ENCODE data around the gene ZNF593OS.

The ZNF593OS gene

GRCh38 chr1:26127235-26128163 is 44.1 kb downstream of the ZNF593OS start:
- no peak for DNase-seq

- no peak for DNase-seq
Measured at GRCh38 chr1:26126321-26127084, 45.1 kb downstream of the ZNF593OS start.

GRCh38 chr1:26125946-26126320 is 45.7 kb downstream of the ZNF593OS start:
- no peak for DNase-seq

GRCh38 chr1:26125382-26125781 is 46.2 kb downstream of the ZNF593OS start:
- no peak for DNase-seq

- DNase-seq = no peak
Measured at GRCh38 chr1:26124418-26125331, 47.0 kb downstream of the ZNF593OS start.

- DNase-seq = no peak
Measured at GRCh38 chr1:26122988-26123973, 48.4 kb downstream of the ZNF593OS start.

GRCh38 chr1:26121854-26122773 is 49.5 kb downstream of the ZNF593OS start:
- no peak for DNase-seq

- DNase-seq = no peak
Measured at GRCh38 chr1:26119892-26120608, 51.6 kb downstream of the ZNF593OS start.

Data from amygdala (tissue), 56 donors.